H1 (cell line): ENCODE measurements around the gene MTPN. TPM values are rescaled to one million over a fixed set of nuclear protein-coding genes. Genes with fewer than 3 reads are reported as not detected.

Experiments
- CTCF ChIA-PET: fragments of 300-600 bp; sonication (Branson Sonifier 250); formaldehyde crosslinking; loops from one replicate; lab custom pipeline; 2021; ENCODE audit not compliant: partially characterized antibody; lab: Charles Lee
- POLR2A ChIA-PET: fragments of 300-600 bp; sonication (Branson Sonifier 250); formaldehyde crosslinking; loops from one replicate; lab custom pipeline; 2021; ENCODE audit warnings: inconsistent platforms; ENCODE audit not compliant: partially characterized antibody; lab: Charles Lee
- DNase-seq, 2 experiments: peaks; one replicate each; pipeline versions ENCODE4 v3.0.0 to v3.0.0-alpha.2; 2010 to 2022; ENCODE audit warnings: low spot score in 2 of 2, low read depth in 1 of 2, mixed read lengths in 1 of 2
- FAIRE-seq: peaks from 2 replicates; lab custom pipeline; 2011; peaks lifted over from hg19 to GRCh38; lab: Jason Lieb, UNC
- H2AFZ ChIP-seq: 2 replicates; pipeline ENCODE4 v1.8.1; 2012; ENCODE audit warnings: low read length, inconsistent platforms
- H2AK5ac ChIP-seq: 2 replicates; pipeline ENCODE4 v1.6.1; 2013; ENCODE audit warnings: low read depth, low read length
- H2BK120ac ChIP-seq: replicated peaks from 2 replicates; pipeline ENCODE3; 2013; ENCODE audit warnings: low read depth, low read length, inconsistent platforms
- H2BK12ac ChIP-seq: 2 replicates; pipeline ENCODE4 v1.6.1; 2013; ENCODE audit warnings: low read depth, low read length
- H2BK15ac ChIP-seq: 2 replicates; pipeline ENCODE4 v1.6.1; 2013; ENCODE audit warnings: low read length
- H2BK20ac ChIP-seq: 2 replicates; pipeline ENCODE4 v1.6.1; 2013; ENCODE audit warnings: low read length
- H2BK5ac ChIP-seq: 2 replicates; pipeline ENCODE4 v1.6.1; 2013; ENCODE audit warnings: low read depth, low read length
- H3K14ac ChIP-seq: 2 replicates; pipeline ENCODE4 v1.6.1; 2013; ENCODE audit warnings: inconsistent platforms; ENCODE audit not compliant: insufficient read length
- H3K18ac ChIP-seq: 2 replicates; pipeline ENCODE4 v1.6.1; 2013; ENCODE audit warnings: low read length; ENCODE audit errors: extremely low read depth
- H3K23ac ChIP-seq: 2 replicates; pipeline ENCODE4 v1.6.1; 2013; ENCODE audit warnings: inconsistent platforms; ENCODE audit not compliant: insufficient read length
- H3K23me2 ChIP-seq: 2 replicates; pipeline ENCODE4 v1.6.1; 2013; ENCODE audit warnings: low read depth, low read length
- H3K27ac ChIP-seq: 2 replicates; pipeline ENCODE4 v1.6.1; 2011; ENCODE audit warnings: low read depth, low read length, inconsistent platforms
- H3K27me3 ChIP-seq, 4 experiments: replicated peaks in 1 of 4; 1 replicate in 1 of 4; 2 replicates in 3 of 4; pipeline versions ENCODE4 v1.6.1 to v1.8.1; 2011 to 2013; ENCODE audit warnings: low read length in 3 of 4, mild to moderate bottlenecking in 3 of 4, inconsistent platforms in 2 of 4, mixed read lengths in 2 of 4, moderate library complexity in 1 of 4; ENCODE audit not compliant: control insufficient read depth in 3 of 4, insufficient read depth in 3 of 4; ENCODE audit errors: extremely low read depth in 1 of 4
- H3K36me3 ChIP-seq, 4 experiments: 2 replicates each; pipeline versions ENCODE4 v1.6.1 to v1.8.1; 2011 to 2013; ENCODE audit warnings: mild to moderate bottlenecking in 4 of 4, low read length in 3 of 4, moderate library complexity in 2 of 4, control low read depth in 1 of 4, inconsistent platforms in 1 of 4; ENCODE audit not compliant: insufficient read depth in 4 of 4, control insufficient read depth in 2 of 4
- H3K4ac ChIP-seq: replicated peaks from 2 replicates; pipeline ENCODE3; 2013; ENCODE audit warnings: low read length, low read depth, mixed read lengths, inconsistent platforms; ENCODE audit not compliant: insufficient read length
- H3K4me1 ChIP-seq, 4 experiments: replicated peaks in 1 of 4; 1 replicate in 1 of 4; 2 replicates in 3 of 4; pipeline versions ENCODE4 v1.6.1 to v1.8.1; 2011 to 2013; ENCODE audit warnings: low read length in 3 of 4, inconsistent platforms in 2 of 4, mixed read lengths in 1 of 4; ENCODE audit not compliant: insufficient read depth in 4 of 4, control insufficient read depth in 3 of 4
- H3K4me2 ChIP-seq, 2 experiments: 2 replicates each; pipeline versions ENCODE4 v1.6.1 to v1.8.1; 2011 to 2013; ENCODE audit warnings: low read depth in 2 of 2, low read length in 2 of 2, control low read depth in 1 of 2, inconsistent platforms in 1 of 2, mild to moderate bottlenecking in 1 of 2; ENCODE audit not compliant: insufficient read depth in 1 of 2
- H3K4me3 ChIP-seq, 4 experiments: fragments of 200-600, 300-600 bp in 1 of 4; sonication (generic), shearing (Covaris generic), sonication (Bioruptor Twin) in 1 of 4; 2 replicates each; pipeline versions ENCODE4 v1.5.1 to v1.8.1; 2011 to 2016; ENCODE audit warnings: low read length in 4 of 4, low read depth in 3 of 4, control low read depth in 2 of 4, inconsistent platforms in 2 of 4, mild to moderate bottlenecking in 2 of 4, mixed read lengths in 1 of 4, moderate library complexity in 1 of 4; ENCODE audit not compliant: insufficient read depth in 2 of 4; ENCODE audit errors: extremely low read depth in 1 of 4
- H3K56ac ChIP-seq: replicated peaks from 2 replicates; pipeline ENCODE3; 2013; ENCODE audit warnings: low read depth, mild to moderate bottlenecking, mixed read lengths, low read length, inconsistent platforms; ENCODE audit not compliant: insufficient read length
- H3K79me1 ChIP-seq: 2 replicates; pipeline ENCODE4 v1.6.1; 2013; ENCODE audit warnings: low read depth, low read length, control low read depth
- H3K79me2 ChIP-seq, 2 experiments: 2 replicates each; pipeline versions ENCODE4 v1.6.1 to v1.8.1; 2012 to 2013; ENCODE audit warnings: low read length in 2 of 2, mild to moderate bottlenecking in 2 of 2, inconsistent platforms in 1 of 2; ENCODE audit not compliant: insufficient read depth in 2 of 2, control insufficient read depth in 1 of 2
- H3K9ac ChIP-seq, 4 experiments: replicated peaks in 1 of 4; 1 replicate in 1 of 4; 2 replicates in 3 of 4; pipeline versions ENCODE4 v1.6.1 to v1.8.1; 2011 to 2013; ENCODE audit warnings: low read depth in 3 of 4, low read length in 3 of 4, control low read depth in 2 of 4, mild to moderate bottlenecking in 2 of 4, moderate library complexity in 2 of 4, inconsistent platforms in 1 of 4; ENCODE audit errors: extremely low read depth in 1 of 4
- H3K9me3 ChIP-seq, 2 experiments: 2 replicates each; pipeline versions ENCODE4 v1.6.1 to v1.8.1; 2012 to 2013; ENCODE audit warnings: mild to moderate bottlenecking in 2 of 2, moderate library complexity in 2 of 2, control low read depth in 1 of 2, inconsistent platforms in 1 of 2, low read depth in 1 of 2, low read length in 1 of 2, mixed read lengths in 1 of 2; ENCODE audit not compliant: insufficient read depth in 2 of 2
- H4K20me1 ChIP-seq, 2 experiments: replicated peaks in 1 of 2; 2 replicates each; pipeline versions ENCODE3 to v1.8.1; 2011 to 2013; ENCODE audit warnings: inconsistent platforms in 2 of 2, low read length in 2 of 2, mild to moderate bottlenecking in 1 of 2; ENCODE audit not compliant: insufficient read depth in 2 of 2, control insufficient read depth in 1 of 2
- H4K5ac ChIP-seq: 2 replicates; pipeline ENCODE4 v1.6.1; 2013; ENCODE audit warnings: low read length, low read depth, mixed read lengths, inconsistent platforms; ENCODE audit not compliant: insufficient read length
- H4K8ac ChIP-seq: 2 replicates; pipeline ENCODE4 v1.8.0; 2013; ENCODE audit warnings: mild to moderate bottlenecking, moderate library complexity, low read length, inconsistent platforms; ENCODE audit not compliant: insufficient read depth; ENCODE audit errors: extremely low read depth
- H4K91ac ChIP-seq: replicated peaks from 2 replicates; pipeline ENCODE3; 2013; ENCODE audit warnings: low read length, mixed read lengths, inconsistent platforms; ENCODE audit not compliant: insufficient read length
- CEBPB ChIP-seq: IDR thresholded peaks from 2 replicates; pipeline ENCODE4 v1.6.1; 2012; ENCODE audit warnings: low read depth, low read length
- JUN ChIP-seq: IDR thresholded peaks from 2 replicates; pipeline ENCODE4 v1.6.1; 2011; ENCODE audit warnings: low read depth, mild to moderate bottlenecking, improper control_type of control experiment, low read length
- PHF8 ChIP-seq: fragments of 200-600 bp; sonication (generic); conservative IDR thresholded peaks from 2 replicates; pipeline ENCODE4 v1.7.1; 2012; ENCODE audit warnings: low read depth, mild to moderate bottlenecking, inconsistent platforms, low read length, moderate library complexity
- SIX5 ChIP-seq: IDR thresholded peaks from 2 replicates; pipeline ENCODE4 v1.6.1; 2011; ENCODE audit warnings: mild to moderate bottlenecking, low read depth, low read length
- TCF12 ChIP-seq: IDR thresholded peaks from 2 replicates; pipeline ENCODE4 v1.6.1; 2011; ENCODE audit warnings: low read depth, mild to moderate bottlenecking, low read length
- WGBS, 2 experiments: shearing (Covaris generic) in 1 of 2; methylation state at CpG; one replicate each; pipeline versions ENCODE4 v1.1.6 to v1.1.7; 2013 to 2015; ENCODE audit warnings: low lambda C conversion rate in 2 of 2, mixed read lengths in 2 of 2, inconsistent platforms in 1 of 2, low coverage in 1 of 2, missing lambda C conversion rate in 1 of 2; ENCODE audit not compliant: insufficient replicate concordance in 2 of 2, insufficient coverage in 1 of 2, insufficient read length in 1 of 2; ENCODE audit errors: extremely low coverage in 1 of 2, missing lambda C conversion rate in 1 of 2; 5-methylcytosine and 5-hydroxymethylcytosine counted together
- polyA plus RNA-seq, 7 experiments: library from polyadenylated mRNA; depleted of rRNA in 3 of 7; stranded (reverse) in 5 of 7; unstranded in 2 of 7; fragments of >200 nt in 5 of 7; fragments of 200-250 nt in 2 of 7; gene quantifications; 1 replicate in 5 of 7; 2 replicates in 1 of 7; 4 replicates in 1 of 7; pipeline versions ENCODE4 v1.2.1 to v1.2.3, GENCODE V29; 2011 to 2013; ENCODE audit warnings: missing spikeins in 2 of 7, mixed read lengths in 2 of 7
- total RNA-seq: library from RNA; stranded (reverse); fragmentation: NEBNext Ultra II Directional; extraction: Animal tissue kit (Norgen Biotek cat#: 25700); gene quantifications from 2 replicates; pipeline ENCODE4 v1.2.1, GENCODE V29; 2021
- TF ChIP-seq, protein P1 (sequence below): IDR thresholded peaks from 2 replicates; pipeline ENCODE4 v1.6.1; 2012; ENCODE audit warnings: inconsistent platforms

The MTPN gene
- total and polyA plus RNA-seq, 2 of the 8 experiments (the other 6 are each of a cell fraction or from before 2014, with no cell fraction given): 33.0 to 101 TPM

GRCh38 chr7:135990258-135990657 is 13.1 kb upstream of the MTPN start:
- H2AFZ ChIP-seq: no peak overlapping the region
- H3K27ac ChIP-seq: no peak overlapping the region
- no peak overlapping the region for H4K91ac ChIP-seq
- H2BK20ac ChIP-seq: no peak overlapping the region
- H4K20me1 ChIP-seq: no peaks in the 10 kb centered on the region
- no peak overlapping the region for H3K9ac ChIP-seq
- no peak overlapping the region for H3K56ac ChIP-seq
- ChIA-PET CTCF (interaction anchor here (1.2 to 1.5 kb wide), 3 partner anchors 8 to 20 kb away, joined by 3 to 6 read pairs (median 3); no protein-coding TSS in a partner anchor), POLR2A (interaction anchor here (0.7 kb wide), 1 partner anchor 32 kb away, joined by 3 read pairs; no protein-coding TSS in a partner anchor)
- H4K8ac ChIP-seq: no peak overlapping the region
- no peak overlapping the region for H3K4ac ChIP-seq
- H2AK5ac ChIP-seq: no peak overlapping the region
- H3K27me3 ChIP-seq: no peaks in the 10 kb centered on the region
- H3K23ac ChIP-seq: no peak overlapping the region
- DNase-seq (no peak), FAIRE-seq (no peak)
- peaks cover 3 to 6% of the 10 kb centered on the region in 2 experiments; a peak in 1 of 4 replicates for H3K9me3 ChIP-seq
- H3K36me3 ChIP-seq: no peaks in the 10 kb centered on the region
- H3K4me2 ChIP-seq: no peak overlapping the region
- H3K23me2 ChIP-seq: no peaks in the 10 kb centered on the region
- 72% methylated on average over 1 of the region's 1 CpG; no CpG with 5 or more reads in 1 of the 2 experiments for WGBS, 2 experiments
- no peak overlapping the region for H2BK5ac ChIP-seq
- H2BK12ac ChIP-seq: no peak overlapping the region
- no peaks in the 10 kb centered on the region for H3K79me2 ChIP-seq
- H3K4me1 ChIP-seq: no peaks in the 10 kb centered on the region
- H2BK15ac ChIP-seq: no peak overlapping the region
- no peak overlapping the region for H4K5ac ChIP-seq
- no peak overlapping the region for H2BK120ac ChIP-seq
- no peaks in the 10 kb centered on the region for H3K79me1 ChIP-seq
- no peak overlapping the region for H3K4me3 ChIP-seq
- no peak overlapping the region for H3K14ac ChIP-seq
- no peak overlapping the region for H3K18ac ChIP-seq
- TF ChIP-seq JUN (no peak), TCF12 (no peak), CEBPB (no peak), SIX5 (no peak), PHF8 (no peak)
- TF ChIP-seq, protein P1, sequence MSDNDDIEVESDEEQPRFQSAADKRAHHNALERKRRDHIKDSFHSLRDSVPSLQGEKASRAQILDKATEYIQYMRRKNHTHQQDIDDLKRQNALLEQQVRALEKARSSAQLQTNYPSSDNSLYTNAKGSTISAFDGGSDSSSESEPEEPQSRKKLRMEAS: no peak
